GM23338 (cell line): Measurements from ENCODE around the gene DCUN1D4. TPM values are rescaled to one million over a fixed set of nuclear protein-coding genes. Genes with fewer than 3 reads are reported as not detected.

ENCODE experiments used
- ATAC-seq: fragments of 200-7000 bp; cut with Tn5 transposase; 3 replicates; pipeline ENCODE4 v1.9.1; 2020
- DNase-seq: peaks from one replicate; pipeline ENCODE4 v3.0.0-alpha.2; 2015; ENCODE audit warnings: low spot score
- H2AFZ ChIP-seq: fragments of 200-600 bp; sonication (generic); 2 replicates; pipeline ENCODE4 v1.8.0; 2016; ENCODE audit warnings: antibody characterized with exemption, mild to moderate bottlenecking, moderate library complexity
- H3F3A ChIP-seq: fragments of 200-600 bp; sonication (generic); replicated peaks from 2 replicates; pipeline ENCODE4 v1.8.0; 2017; ENCODE audit warnings: antibody characterized with exemption, mixed run types, low read depth
- H3K27ac ChIP-seq: fragments of 200-600 bp; sonication (generic); 2 replicates; pipeline ENCODE4 v1.6.1; 2016; ENCODE audit warnings: low read depth
- H3K27me3 ChIP-seq: fragments of 200-600 bp; sonication (generic); 2 replicates; pipeline ENCODE4 v1.8.0; 2016; ENCODE audit warnings: mild to moderate bottlenecking, mixed run types, moderate library complexity; ENCODE audit not compliant: insufficient read depth
- H3K36me3 ChIP-seq: fragments of 200-600 bp; sonication (generic); 2 replicates; pipeline ENCODE4 v1.8.0; 2016; ENCODE audit warnings: mild to moderate bottlenecking; ENCODE audit not compliant: insufficient read depth
- H3K4me1 ChIP-seq: fragments of 200-600 bp; sonication (generic); 2 replicates; pipeline ENCODE4 v1.8.0; 2016; ENCODE audit warnings: mild to moderate bottlenecking, moderate library complexity; ENCODE audit not compliant: insufficient read depth
- H3K4me2 ChIP-seq: fragments of 200-600 bp; sonication (generic); 2 replicates; pipeline ENCODE4 v1.7.1; 2017; ENCODE audit warnings: mixed run types
- H3K4me3 ChIP-seq: fragments of 200-600 bp; sonication (generic); 2 replicates; pipeline ENCODE4 v1.6.1; 2016; ENCODE audit warnings: mixed run types
- H3K79me2 ChIP-seq: fragments of 200-600 bp; sonication (generic); replicated peaks from 2 replicates; pipeline ENCODE4 v1.8.0; 2017; ENCODE audit warnings: mild to moderate bottlenecking; ENCODE audit not compliant: insufficient read depth
- H3K9me2 ChIP-seq: fragments of 200-600 bp; sonication (generic); 2 replicates; pipeline ENCODE4 v1.8.0; 2017; ENCODE audit not compliant: insufficient read depth
- H4K20me1 ChIP-seq: fragments of 200-600 bp; sonication (generic); replicated peaks from 2 replicates; pipeline ENCODE4 v1.8.0; 2017; ENCODE audit warnings: mild to moderate bottlenecking; ENCODE audit not compliant: insufficient read depth
- H3K27ac Mint-ChIP-seq: 2 replicates; pipeline ENCODE4 v1.8.0; 2020; ENCODE audit warnings: inconsistent platforms, mild to moderate bottlenecking, moderate library complexity, mixed read lengths
- H3K27me3 Mint-ChIP-seq: 3 replicates; pipeline ENCODE4 v1.8.0; 2022; ENCODE audit warnings: low read depth, mild to moderate bottlenecking, moderate library complexity, mixed read lengths, inconsistent platforms; ENCODE audit not compliant: insufficient read depth, poor library complexity
- H3K36me3 Mint-ChIP-seq: 3 replicates; pipeline ENCODE4 v1.8.0; 2021; ENCODE audit warnings: low read depth, mild to moderate bottlenecking, inconsistent platforms, moderate library complexity, mixed read lengths
- H3K4me1 Mint-ChIP-seq: 3 replicates; pipeline ENCODE4 v1.8.0; 2020; ENCODE audit warnings: mild to moderate bottlenecking, inconsistent platforms, mixed read lengths
- H3K4me3 Mint-ChIP-seq: 3 replicates; pipeline ENCODE4 v1.8.0; 2021; ENCODE audit warnings: moderate library complexity, mild to moderate bottlenecking, inconsistent platforms, mixed read lengths
- H3K9me3 Mint-ChIP-seq: 3 replicates; pipeline ENCODE4 v1.8.0; 2020; ENCODE audit warnings: moderate library complexity, mild to moderate bottlenecking, inconsistent platforms, mixed read lengths
- JUNB ChIP-seq: IDR thresholded peaks from one replicate; pipeline ENCODE4 v1.6.1; 2016; ENCODE audit warnings: antibody characterized with exemption; ENCODE audit not compliant: unreplicated experiment
- NANOG ChIP-seq: IDR thresholded peaks from 2 replicates; pipeline ENCODE4 v1.6.1; 2016; ENCODE audit warnings: antibody characterized with exemption, borderline replicate concordance
- POLR2AphosphoS5 ChIP-seq: IDR thresholded peaks from 2 replicates; pipeline ENCODE4 v1.6.1; 2016; ENCODE audit warnings: antibody characterized with exemption, low read depth
- STAT1 ChIP-seq: IDR thresholded peaks from one replicate; pipeline ENCODE4 v1.6.1; 2016; ENCODE audit warnings: antibody characterized with exemption; ENCODE audit not compliant: unreplicated experiment
- ZNF114 ChIP-seq: fragments of 250-450 bp; sonication (Bioruptor Pico); IDR thresholded peaks from 2 replicates; pipeline ENCODE4 v1.5.0; 2020; ENCODE audit warnings: mild to moderate bottlenecking, moderate library complexity
- ZNF331 ChIP-seq: fragments of 250-450 bp; sonication (Bioruptor Pico); IDR thresholded peaks from 2 replicates; pipeline ENCODE4 v1.5.0; 2020; ENCODE audit warnings: low read depth, mild to moderate bottlenecking, moderate library complexity
- ZNF462 ChIP-seq: fragments of 250-450 bp; sonication (Bioruptor Pico); IDR thresholded peaks from 2 replicates; pipeline ENCODE4 v1.5.0; 2020; ENCODE audit warnings: mild to moderate bottlenecking, moderate library complexity
- polyA plus RNA-seq: library from polyadenylated mRNA; unstranded; fragments of >200 nt; fragmentation: Nextera tagmentation; extraction: Ambion mirVana; gene quantifications from 2 replicates; pipeline ENCODE4 v1.2.1, GENCODE V29; 2016
- total RNA-seq: library from RNA; depleted of rRNA; stranded (reverse); fragments of >200 nt; shearing (Covaris generic); gene quantifications from 2 replicates; pipeline ENCODE4 v1.2.3, GENCODE V29; 2014
- TF ChIP-seq, protein P1 (sequence below), 2 experiments: fragments of 200-600 bp in 1 of 2; sonication (generic) in 1 of 2; conservative IDR thresholded peaks; 2 replicates each; pipeline versions ENCODE4 v1.5.1 to v1.6.1; 2016 to 2017; ENCODE audit warnings: antibody characterized with exemption in 2 of 2, low read depth in 2 of 2, mild to moderate bottlenecking in 2 of 2, moderate library complexity in 1 of 2
- TF ChIP-seq, protein P2 (sequence below): IDR thresholded peaks from 2 replicates; pipeline ENCODE4 v1.6.1; 2016; ENCODE audit warnings: antibody characterized with exemption

The DCUN1D4 gene
- total and polyA plus RNA-seq, 2 experiments from 2014 or later = 26.1 to 54.8 TPM

DNA sequence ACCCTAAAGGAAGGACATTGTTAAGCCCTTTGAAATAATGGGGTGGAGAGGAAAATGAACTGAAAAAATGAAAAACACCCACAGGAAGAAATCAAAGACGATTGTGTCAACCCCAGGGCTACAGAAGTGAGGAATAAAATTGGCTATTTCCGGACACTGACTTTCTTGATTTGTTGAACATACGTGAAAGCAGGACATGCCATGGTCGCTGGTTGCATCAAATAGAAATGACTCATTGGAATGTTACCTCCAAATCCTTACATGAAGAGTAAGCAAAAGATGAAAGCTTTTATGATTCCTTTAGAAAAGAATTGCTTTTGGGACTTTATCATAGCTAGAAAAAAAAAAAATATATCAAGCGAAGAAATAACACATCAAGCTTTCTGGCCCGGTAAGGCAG, 75.3 kb downstream of the DCUN1D4 start (continued):
- no peak for TF ChIP-seq JUNB
- no peak for TF ChIP-seq STAT1
- no peak for TF ChIP-seq ZNF331 (CRISPR knock-in tag)
- no peak for TF ChIP-seq NANOG
- no peak for TF ChIP-seq ZNF462
- TF ChIP-seq ZNF114 (CRISPR knock-in tag) = no peak
- TF ChIP-seq POLR2AphosphoS5 = no peak

GRCh38 chr4:51923343-51923742, 80.4 kb downstream of the DCUN1D4 start:
- H3K36me3 Mint-ChIP-seq = no peaks in the 10 kb centered on the region

More at GRCh38 chr4:51923343-51923742, 80.4 kb downstream of the DCUN1D4 start:
- Mint-ChIP-seq H3K9me3 (no peaks in the 10 kb centered on the region; the same call in 2 of the 3 replicates), H3K27ac (no peak overlapping the region), H3K4me1 (no peaks in the 10 kb centered on the region), H3K27me3 (peaks cover 11% of the 10 kb centered on the region), H3K4me3 (no peak overlapping the region)
- Histone ChIP-seq H2AFZ (no peak overlapping the region), H3F3A (no peaks in the 10 kb centered on the region), H3K27me3 (no peaks in the 10 kb centered on the region), H3K27ac (no peak overlapping the region), H3K9me2 (peaks cover 15% of the 10 kb centered on the region; the same call in 1 of the 2 replicates), H3K4me3 (no peak overlapping the region), H3K79me2 (no peaks in the 10 kb centered on the region), H3K4me2 (no peak overlapping the region), H4K20me1 (no peaks in the 10 kb centered on the region), H3K36me3 (no peaks in the 10 kb centered on the region), H3K4me1 (no peaks in the 10 kb centered on the region)
- DNase-seq (no peak), ATAC-seq (no peak)
- TF ChIP-seq, protein P1, sequence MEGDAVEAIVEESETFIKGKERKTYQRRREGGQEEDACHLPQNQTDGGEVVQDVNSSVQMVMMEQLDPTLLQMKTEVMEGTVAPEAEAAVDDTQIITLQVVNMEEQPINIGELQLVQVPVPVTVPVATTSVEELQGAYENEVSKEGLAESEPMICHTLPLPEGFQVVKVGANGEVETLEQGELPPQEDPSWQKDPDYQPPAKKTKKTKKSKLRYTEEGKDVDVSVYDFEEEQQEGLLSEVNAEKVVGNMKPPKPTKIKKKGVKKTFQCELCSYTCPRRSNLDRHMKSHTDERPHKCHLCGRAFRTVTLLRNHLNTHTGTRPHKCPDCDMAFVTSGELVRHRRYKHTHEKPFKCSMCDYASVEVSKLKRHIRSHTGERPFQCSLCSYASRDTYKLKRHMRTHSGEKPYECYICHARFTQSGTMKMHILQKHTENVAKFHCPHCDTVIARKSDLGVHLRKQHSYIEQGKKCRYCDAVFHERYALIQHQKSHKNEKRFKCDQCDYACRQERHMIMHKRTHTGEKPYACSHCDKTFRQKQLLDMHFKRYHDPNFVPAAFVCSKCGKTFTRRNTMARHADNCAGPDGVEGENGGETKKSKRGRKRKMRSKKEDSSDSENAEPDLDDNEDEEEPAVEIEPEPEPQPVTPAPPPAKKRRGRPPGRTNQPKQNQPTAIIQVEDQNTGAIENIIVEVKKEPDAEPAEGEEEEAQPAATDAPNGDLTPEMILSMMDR (conservative IDR thresholded peaks at IDR 0.05; ENCODE audit: low read depth in 2 of 2) = no peak
- no peak for TF ChIP-seq STAT1
- TF ChIP-seq, protein P2, sequence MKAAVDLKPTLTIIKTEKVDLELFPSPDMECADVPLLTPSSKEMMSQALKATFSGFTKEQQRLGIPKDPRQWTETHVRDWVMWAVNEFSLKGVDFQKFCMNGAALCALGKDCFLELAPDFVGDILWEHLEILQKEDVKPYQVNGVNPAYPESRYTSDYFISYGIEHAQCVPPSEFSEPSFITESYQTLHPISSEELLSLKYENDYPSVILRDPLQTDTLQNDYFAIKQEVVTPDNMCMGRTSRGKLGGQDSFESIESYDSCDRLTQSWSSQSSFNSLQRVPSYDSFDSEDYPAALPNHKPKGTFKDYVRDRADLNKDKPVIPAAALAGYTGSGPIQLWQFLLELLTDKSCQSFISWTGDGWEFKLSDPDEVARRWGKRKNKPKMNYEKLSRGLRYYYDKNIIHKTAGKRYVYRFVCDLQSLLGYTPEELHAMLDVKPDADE = no peak
